RWPE2 (cell line): ENCODE results near the gene FOXF1.

Source experiments
- ATAC-seq: fragments of 200-7000 bp; cut with Tn5 transposase; 3 replicates; pipeline ENCODE4 v1.9.1; 2021; ENCODE audit warnings: low read depth
- DNase-seq: peaks from one replicate; pipeline ENCODE4 v3.0.0-alpha.2; 2020; ENCODE audit warnings: low spot score
- H3K27ac ChIP-seq: fragments of 450-650 bp; 2 replicates; pipeline ENCODE4 v1.5.1; 2017; ENCODE audit warnings: mild to moderate bottlenecking; ENCODE audit not compliant: poor library complexity, severe bottlenecking
- H3K27me3 ChIP-seq: fragments of 250-450 bp; sonication (Bioruptor Pico); 2 replicates; pipeline ENCODE4 v1.5.1; 2021; ENCODE audit warnings: mild to moderate bottlenecking, moderate library complexity; ENCODE audit not compliant: insufficient read depth, poor library complexity, severe bottlenecking
- H3K36me3 ChIP-seq: fragments of 250-450 bp; sonication (Bioruptor Pico); 2 replicates; pipeline ENCODE4 v1.5.1; 2020; ENCODE audit warnings: low read depth, mild to moderate bottlenecking, moderate library complexity
- H3K4me1 ChIP-seq: fragments of 250-450 bp; sonication (Bioruptor Pico); 2 replicates; pipeline ENCODE4 v1.5.1; 2021; ENCODE audit warnings: mild to moderate bottlenecking, moderate library complexity; ENCODE audit not compliant: insufficient read depth, poor library complexity, severe bottlenecking
- H3K4me3 ChIP-seq: fragments of 250-450 bp; sonication (Bioruptor Pico); 2 replicates; pipeline ENCODE4 v1.5.1; 2021; ENCODE audit warnings: mild to moderate bottlenecking, moderate library complexity; ENCODE audit not compliant: severe bottlenecking
- H3K9me3 ChIP-seq: fragments of 250-450 bp; sonication (Bioruptor Pico); 2 replicates; pipeline ENCODE4 v1.5.1; 2021; ENCODE audit warnings: mild to moderate bottlenecking, moderate library complexity; ENCODE audit not compliant: severe bottlenecking
- CTCF ChIP-seq: fragments of 450-650 bp; IDR thresholded peaks from one replicate; pipeline ENCODE4 v1.5.1; 2017; ENCODE audit warnings: mild to moderate bottlenecking, moderate library complexity; ENCODE audit not compliant: poor library complexity, severe bottlenecking

FOXF1 gene

GRCh38 chr16:86476956-86477534 is 33.3 kb upstream of the FOXF1 start:
- ATAC-seq, result no peak
- no peak for DNase-seq
- H3K27ac ChIP-seq, result no peak overlapping the region
- peaks cover 80% of the 10 kb centered on the region for H3K27me3 ChIP-seq
- H3K9me3 ChIP-seq, result no peaks in the 10 kb centered on the region
- TF ChIP-seq CTCF, result no peak
- H3K4me1 ChIP-seq, result no peaks in the 10 kb centered on the region
- H3K4me3 ChIP-seq, result no peak overlapping the region
- no peaks in the 10 kb centered on the region for H3K36me3 ChIP-seq

GRCh38 chr16:86477642-86478041 is 32.7 kb upstream of the FOXF1 start:
- ATAC-seq (no peak), DNase-seq (no peak)
- Histone ChIP-seq H3K4me3 (no peak overlapping the region), H3K9me3 (no peaks in the 10 kb centered on the region), H3K27ac (no peak overlapping the region), H3K36me3 (no peaks in the 10 kb centered on the region), H3K4me1 (no peaks in the 10 kb centered on the region), H3K27me3 (peaks cover 85% of the 10 kb centered on the region)
- TF ChIP-seq CTCF, result no peak

- H3K9me3 ChIP-seq, result no peaks in the 10 kb centered on the region
- DNase-seq (no peak), ATAC-seq (no peak)
- no peak overlapping the region for H3K27ac ChIP-seq
- no peaks in the 10 kb centered on the region for H3K36me3 ChIP-seq
- no peaks in the 10 kb centered on the region for H3K4me1 ChIP-seq
- H3K27me3 ChIP-seq, result peaks cover 93% of the 10 kb centered on the region
- no peak for TF ChIP-seq CTCF
- H3K4me3 ChIP-seq, result no peak overlapping the region
Observed at GRCh38 chr16:86478779-86479178, 31.5 kb upstream of the FOXF1 start.

GRCh38 chr16:86479419-86479818 is 30.9 kb upstream of the FOXF1 start:
- Histone ChIP-seq H3K4me3 (no peak overlapping the region), H3K36me3 (no peaks in the 10 kb centered on the region), H3K9me3 (peaks cover 3% of the 10 kb centered on the region), H3K27me3 (peaks cover 93% of the 10 kb centered on the region), H3K4me1 (no peaks in the 10 kb centered on the region), H3K27ac (no peak overlapping the region)
- DNase-seq (no peak), ATAC-seq (no peak)
- TF ChIP-seq CTCF, result no peak

- Histone ChIP-seq H3K9me3 (peaks cover 4% of the 10 kb centered on the region), H3K27ac (no peak overlapping the region), H3K4me1 (no peaks in the 10 kb centered on the region), H3K36me3 (no peaks in the 10 kb centered on the region), H3K27me3 (peaks cover 93% of the 10 kb centered on the region), H3K4me3 (no peak overlapping the region)
- ATAC-seq (no peak), DNase-seq (no peak)
- no peak for TF ChIP-seq CTCF
Observed at GRCh38 chr16:86480444-86480843, 29.9 kb upstream of the FOXF1 start.
